Lung (tissue), 12 donors: ENCODE measurements around the gene FAM13B. TPM values are rescaled to one million over a fixed set of nuclear protein-coding genes. Genes with fewer than 3 reads are reported as not detected.
A peak's percentile ranks its signal among the peaks of the same experiment; 100 is the strongest.

Experiments used
- ATAC-seq: fragments of 200-7000 bp; cut with Tn5 transposase; one replicate; pipeline ENCODE4 v1.9.1; 2020; ENCODE audit warnings: moderate number of reproducible peaks; ENCODE audit not compliant: insufficient read depth, low FRiP score
- DNase-seq, 3 donors: peaks; one replicate each; pipeline ENCODE4 v3.0.0-alpha.2; 2013 to 2017
- H3K27ac ChIP-seq, 2 donors: one replicate each; pipeline ENCODE4 v1.5.1; 2013; ENCODE audit warnings: mild to moderate bottlenecking in 2 of 2, moderate library complexity in 2 of 2, control low read depth in 1 of 2, inconsistent platforms in 1 of 2, low read depth in 1 of 2, low read length in 1 of 2
- H3K27me3 ChIP-seq, 3 donors: one replicate each; pipeline ENCODE4 v1.5.1; 2013; ENCODE audit warnings: low read length in 2 of 3; ENCODE audit not compliant: control insufficient read depth in 3 of 3, insufficient read depth in 3 of 3
- H3K36me3 ChIP-seq, 4 donors: one replicate each; pipeline ENCODE4 v1.5.1; 2013; ENCODE audit warnings: low read length in 4 of 4, mild to moderate bottlenecking in 1 of 4, moderate library complexity in 1 of 4; ENCODE audit not compliant: control insufficient read depth in 4 of 4, insufficient read depth in 4 of 4
- H3K4me1 ChIP-seq, 5 donors: one replicate each; pipeline ENCODE4 v1.5.1; 2013; ENCODE audit warnings: low read length in 5 of 5, mild to moderate bottlenecking in 2 of 5, moderate library complexity in 1 of 5; ENCODE audit not compliant: control insufficient read depth in 5 of 5, insufficient read depth in 5 of 5
- H3K4me3 ChIP-seq: one replicate; pipeline ENCODE4 v1.5.1; 2013; ENCODE audit warnings: mild to moderate bottlenecking, control low read depth, moderate library complexity
- H3K9ac ChIP-seq, 2 donors: one replicate each; pipeline ENCODE4 v1.5.1; 2013; ENCODE audit warnings: low read length in 2 of 2, control low read depth in 1 of 2; ENCODE audit not compliant: insufficient read depth in 1 of 2
- H3K9me3 ChIP-seq, 4 donors: one replicate each; pipeline ENCODE4 v1.5.1; 2013; ENCODE audit warnings: low read length in 3 of 4, mild to moderate bottlenecking in 1 of 4, moderate library complexity in 1 of 4; ENCODE audit not compliant: control insufficient read depth in 4 of 4, insufficient read depth in 3 of 4
- CTCF ChIP-seq: IDR thresholded peaks from 2 replicates; pipeline ENCODE4 v1.5.1; 2012; ENCODE audit warnings: mild to moderate bottlenecking; ENCODE audit errors: control extremely low read depth, extremely low read depth
- WGBS, 2 donors: extraction: QIAGEN DNeasy Blood & Tissue Kit; methylation state at CpG; one replicate each; pipeline ENCODE4 v1.1.7; 2013; 5-methylcytosine and 5-hydroxymethylcytosine counted together
- polyA plus RNA-seq, 2 donors: library from polyadenylated mRNA; stranded (reverse); fragments of 200-250 nt; gene quantifications; one replicate each; pipeline ENCODE4 v1.2.1, GENCODE V29; 2013
- total RNA-seq, 2 donors: library from RNA; depleted of rRNA in 1 of 2; stranded (reverse); fragments of >200 nt in 1 of 2; gene quantifications; one replicate each; pipeline ENCODE4 v1.2.1, GENCODE V29; 2014 to 2021
- donor health status: control.
- donor health status: control.
- donor health status: Bipolar disorder and iron deficiency.
- donor health status: healthy.
- donor health status: DM: yes; HTN: yes; CAD: no.

The FAM13B gene
- total and polyA plus RNA-seq, 4 donors = 7.6 to 63.6 (median 23.4) TPM

- TF ChIP-seq CTCF = peak; percentile 91
- peak; percentile 56 for ATAC-seq
- Histone ChIP-seq H3K9me3 (no peaks in the 10 kb centered on the region), H3K9ac (no peak overlapping the region), H3K4me1 (peaks cover under 1 to 19% (median 10%) of the 10 kb centered on the region in 5 donors), H3K36me3 (peaks cover 0 to 5% (median 0%) of the 10 kb centered on the region in 4 donors), H3K4me3 (no peak overlapping the region), H3K27ac (peak overlapping the region in 1 of 2 donors; percentile 7), H3K27me3 (no peaks in the 10 kb centered on the region)
- DNase-seq = peak; percentile 73 to 93 (median 88)
- 35 to 36% methylated on average over 11 of the region's 11 CpGs for WGBS, 2 donors
Measured at GRCh38 chr5:138035605-138036537, 3.0 kb upstream of the FAM13B start.

GRCh38 chr5:138033907-138034306, 1.0 kb upstream of the FAM13B start:
- Histone ChIP-seq H3K9me3 (no peaks in the 10 kb centered on the region), H3K4me3 (no peak overlapping the region), H3K9ac (peak overlapping the region; percentile 95 to 96), H3K27ac (peak overlapping the region in 1 of 2 donors; percentile 87), H3K36me3 (peaks cover 0 to 5% (median 0%) of the 10 kb centered on the region in 4 donors), H3K27me3 (no peaks in the 10 kb centered on the region), H3K4me1 (peaks cover 3 to 25% (median 10%) of the 10 kb centered on the region in 5 donors)
- no peak for DNase-seq
- TF ChIP-seq CTCF = no peak
- 69 to 78% methylated on average over 2 of the region's 2 CpGs for WGBS, 2 donors
- ATAC-seq = no peak

GRCh38 chr5:138033386-138033808, 518 bp upstream of the FAM13B start:
- Histone ChIP-seq H3K27ac (peak overlapping the region; percentile 87 to 100), H3K4me1 (peaks cover 3 to 25% (median 11%) of the 10 kb centered on the region in 5 donors), H3K27me3 (no peaks in the 10 kb centered on the region), H3K9me3 (no peaks in the 10 kb centered on the region), H3K4me3 (peak overlapping the region; percentile 62), H3K9ac (peak overlapping the region; percentile 95 to 96), H3K36me3 (peaks cover 0 to 5% (median 0%) of the 10 kb centered on the region in 4 donors)
- WGBS, 2 donors = 2 to 4% methylated on average over 15 of the region's 15 CpGs
- no peak for TF ChIP-seq CTCF
- DNase-seq = no peak
- peak; percentile 8 for ATAC-seq
